HG02885 (cell line): ENCODE measurements around the gene LRRN4CL.

Experiments used
- ATAC-seq: cut with Tn5 transposase; IDR thresholded peaks from one replicate; pipeline ENCODE4 v1.9.1; 2021; ENCODE audit warnings: mild to moderate bottlenecking; ENCODE audit not compliant: unreplicated experiment, poor library complexity

Gene LRRN4CL

DNA sequence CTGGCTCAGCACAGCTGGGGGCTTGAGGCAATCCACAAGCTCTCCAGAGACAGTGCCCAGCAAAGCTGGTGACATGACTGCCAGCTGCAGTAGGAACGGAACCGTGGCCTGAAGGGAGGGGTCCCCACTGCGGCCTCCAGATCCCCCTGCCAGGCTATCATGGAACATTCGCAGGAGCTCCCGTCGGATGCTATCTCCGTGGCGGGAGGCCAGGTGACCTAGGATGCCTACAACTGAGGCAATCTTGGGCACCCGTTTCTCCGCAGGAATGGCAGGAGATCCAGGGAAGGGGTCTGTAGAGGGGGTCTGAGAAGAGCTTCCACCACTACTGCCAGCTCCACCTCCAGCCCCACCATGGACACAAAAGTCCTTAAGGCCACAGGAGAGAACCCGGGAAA, 40.4 kb downstream of the LRRN4CL start:
- ATAC-seq = no peak

DNA sequence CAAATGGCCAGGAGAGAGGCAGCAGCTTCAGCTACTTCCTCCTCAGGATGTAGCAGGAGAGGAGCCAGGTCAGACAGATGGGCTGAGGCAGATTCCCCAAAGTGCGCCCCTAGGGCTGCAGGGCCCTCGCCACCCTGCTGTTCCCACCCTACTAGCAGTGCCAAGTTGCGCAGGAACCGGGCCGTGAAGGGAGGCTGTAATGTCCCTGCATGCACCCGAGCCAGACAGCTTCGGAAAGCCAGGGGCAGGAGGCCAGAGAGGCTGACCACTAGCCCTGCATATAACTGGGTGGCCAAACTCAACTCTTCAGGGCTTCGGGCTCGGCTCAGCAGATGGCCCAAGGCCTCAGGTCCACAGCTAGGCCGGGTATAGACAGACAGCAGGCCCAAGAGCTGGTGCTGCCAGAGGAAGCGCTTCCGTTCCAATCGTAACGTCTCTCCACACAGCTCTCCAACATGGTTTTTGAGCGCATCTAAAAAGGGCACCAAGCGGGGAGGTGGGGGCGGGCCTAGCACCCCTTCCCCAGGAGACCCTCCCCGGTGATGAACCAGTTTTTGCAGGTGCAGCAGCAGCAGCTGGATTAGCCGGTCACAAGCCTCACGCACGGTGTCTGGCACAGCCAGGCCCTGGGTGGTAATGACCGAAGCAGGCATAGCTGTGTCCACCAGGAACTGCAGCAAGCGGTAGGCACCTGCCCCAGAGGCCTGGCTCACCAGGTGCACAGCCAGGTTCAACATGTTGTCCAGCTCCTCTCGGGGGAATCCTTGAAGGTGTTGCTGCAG, 41.0 kb downstream of the LRRN4CL start:
- no peak for ATAC-seq

- ATAC-seq = no peak
These were observed 41.7 kb downstream of the LRRN4CL start for GRCh38 chr11:62647609-62648005.

DNA sequence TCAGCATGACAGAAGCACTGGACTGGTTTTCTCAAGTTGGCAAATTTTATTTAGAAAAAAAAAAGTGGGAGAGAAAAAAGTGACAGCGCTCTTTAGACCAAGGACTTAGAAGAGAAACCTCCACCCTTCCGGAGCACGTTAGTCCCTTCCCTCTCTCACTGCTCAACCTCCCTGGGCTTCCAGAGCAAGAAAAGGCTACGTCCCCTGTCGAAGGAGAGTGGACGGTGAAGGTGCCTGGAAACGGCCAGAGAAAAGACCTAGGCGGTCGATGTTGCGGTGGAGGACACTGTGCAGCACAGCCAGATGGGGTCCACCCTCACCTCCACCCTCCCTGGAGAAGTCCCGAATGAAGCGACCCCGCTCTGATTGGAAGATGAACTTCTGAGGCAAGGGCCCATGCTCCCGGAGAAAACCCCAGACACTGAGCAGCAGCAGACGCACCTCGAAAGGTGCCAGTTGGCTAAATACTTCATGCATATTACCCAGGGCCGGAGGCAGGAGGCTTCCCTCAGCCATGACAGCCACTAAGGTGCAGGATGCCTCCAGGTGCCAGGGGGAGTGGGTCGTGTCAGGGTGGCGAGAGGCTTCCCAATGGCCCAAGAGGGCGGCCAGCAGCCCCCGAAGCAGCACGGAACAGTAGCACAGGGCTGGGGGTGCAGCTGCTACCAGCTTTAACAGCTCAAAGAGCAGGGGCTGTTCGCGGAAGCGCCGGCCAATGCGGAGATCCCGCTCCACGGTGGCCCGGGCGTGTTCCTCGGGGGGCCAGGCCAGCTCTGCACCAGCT, 42.3 kb downstream of the LRRN4CL start:
- ATAC-seq = no peak

DNA sequence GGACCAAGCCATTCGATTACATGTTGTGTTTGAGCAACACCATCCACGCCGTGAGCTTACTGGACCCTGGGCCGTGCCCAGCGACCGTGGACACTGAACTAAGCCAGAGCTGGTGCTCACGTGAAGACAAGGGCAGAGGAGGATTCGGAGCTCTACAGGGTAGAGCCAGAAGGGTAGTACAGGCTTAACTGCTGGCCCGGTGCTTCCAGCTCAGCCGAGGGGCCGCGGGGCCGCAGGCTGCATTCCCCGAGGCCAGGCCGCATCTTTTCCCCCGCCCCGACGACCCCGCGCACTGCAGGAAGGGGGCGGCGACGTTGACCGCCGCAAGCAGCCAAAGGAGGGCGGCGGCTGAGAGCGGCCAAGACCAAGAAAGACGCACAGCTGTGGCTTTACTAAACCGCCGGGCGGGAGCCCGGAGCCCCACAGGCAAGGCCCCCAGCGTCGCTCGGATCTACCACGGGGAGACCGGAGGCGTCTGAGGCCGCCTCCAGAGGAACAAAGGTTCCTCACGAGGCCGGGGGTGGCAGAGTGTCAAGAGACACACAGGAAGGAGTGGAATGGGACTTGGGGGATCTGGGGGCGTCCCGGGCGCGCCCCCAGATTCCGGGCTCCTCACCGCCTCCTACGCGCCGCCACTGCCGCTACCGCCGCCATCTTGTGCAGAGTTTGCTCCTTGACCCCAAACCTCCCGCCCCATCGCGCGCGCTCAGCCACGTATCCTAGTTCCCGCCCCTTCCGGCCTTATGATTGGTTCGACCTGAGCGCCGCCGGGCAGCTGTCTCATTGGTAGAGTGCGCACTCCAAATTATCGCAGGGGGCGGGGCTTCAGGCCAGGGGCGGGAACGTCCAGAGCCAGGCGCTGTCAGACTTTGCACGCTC, 43.1 kb downstream of the LRRN4CL start, which contains the start of gene GANAB:
Gene GANAB (minus strand): TSS at position 668 of the 879 bp plus-strand sequence. CDS start 14 bp downstream, at position 654.
- peak; percentile 96 for ATAC-seq

DNA sequence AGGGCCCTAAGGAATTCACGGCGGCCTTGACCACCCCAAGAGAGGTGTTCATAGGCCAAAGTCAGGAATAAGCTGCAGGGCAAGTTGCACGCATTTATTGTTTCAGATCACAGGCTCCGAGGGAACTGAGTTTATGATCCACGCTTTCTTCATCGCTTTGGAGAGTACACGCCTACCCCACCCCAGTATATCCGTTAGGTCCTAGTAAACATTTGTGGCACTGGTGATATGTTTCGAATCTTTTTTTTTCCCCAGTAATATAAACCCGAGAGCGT, 43.7 kb downstream of the LRRN4CL start:
- no peak for ATAC-seq

- ATAC-seq = no peak
These were observed 45.1 kb downstream of the LRRN4CL start for GRCh38 chr11:62644220-62644619.
